ENCODE data around the gene SPIN2B. TPM values are rescaled to one million over a fixed set of nuclear protein-coding genes. Genes with fewer than 3 reads are reported as not detected.
"Not testable (repeated sequence)": the region's sequence is repeated elsewhere in the genome, so short reads cannot be mapped to it uniquely, and the experiment has no call there.

The SPIN2B gene
- 16.2 and 22.1 TPM in 2 replicates for total RNA-seq (2014; rRNA removed; shearing (Covaris generic))

DNA sequence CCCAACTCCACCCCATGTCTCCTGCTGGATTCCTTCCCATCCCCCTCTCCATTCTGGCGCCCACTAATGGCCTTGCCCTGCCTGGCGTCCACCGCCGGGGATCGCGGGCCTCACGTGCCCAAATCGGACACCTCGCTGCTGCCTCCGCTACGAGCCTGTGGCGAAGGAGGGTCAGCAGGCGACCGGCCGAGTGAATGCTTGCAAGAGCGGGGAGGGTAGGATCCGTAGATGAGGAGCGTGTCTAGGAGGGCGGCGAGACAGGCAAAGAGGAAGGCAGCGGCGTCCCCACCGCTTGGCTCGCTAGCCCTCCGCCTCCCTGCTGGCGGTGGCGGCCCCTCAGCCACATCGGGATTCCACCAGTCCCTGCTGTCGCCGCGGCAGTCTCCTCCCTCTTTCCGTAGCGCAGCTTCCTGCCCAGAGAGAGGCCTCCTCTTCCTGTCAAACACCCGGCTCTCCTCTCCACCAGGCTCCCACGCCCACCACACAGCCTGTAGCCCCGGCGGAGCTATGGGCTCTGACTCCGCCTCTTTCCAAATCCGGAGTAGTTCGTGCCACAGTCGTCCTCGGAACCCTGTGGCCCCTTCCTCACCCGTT lies at the start of gene SPIN2B:
Gene SPIN2B (minus strand): TSS at position 387 of the 594 bp plus-strand sequence.
- DNase-seq (ENCODE audit: low spot score) = peak; percentile 84

DNA sequence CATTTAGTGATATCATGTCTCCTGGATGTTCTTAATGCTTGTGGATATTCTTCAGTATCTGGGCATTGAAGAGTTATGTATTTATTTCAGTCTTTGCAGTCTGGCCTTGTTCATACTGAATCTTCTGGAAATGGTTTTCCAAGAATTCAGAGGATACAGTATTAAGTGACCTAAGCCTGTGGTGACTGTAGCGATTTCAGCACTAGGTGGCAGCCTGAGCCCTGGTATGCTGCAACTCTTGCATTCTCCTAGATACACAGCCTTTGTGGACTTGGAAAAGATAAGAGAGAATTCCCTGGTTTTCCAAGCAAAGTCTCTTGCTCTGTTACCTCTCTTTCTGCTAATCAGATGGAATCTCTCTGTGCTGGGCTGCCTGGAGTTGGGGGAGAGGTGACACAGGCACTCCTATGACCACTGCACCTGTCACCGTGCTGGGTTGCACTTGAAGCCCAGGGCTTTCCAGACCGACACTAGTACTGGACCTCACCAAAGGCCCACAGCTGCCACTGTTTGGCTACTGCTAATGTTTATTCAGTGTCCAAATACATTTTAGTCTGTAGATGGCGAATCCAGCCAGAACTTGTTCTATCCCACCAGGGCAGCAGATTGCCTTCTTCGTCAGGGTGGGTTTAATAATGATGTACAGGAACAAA lies 35.2 kb upstream of the SPIN2B start:
- DNase-seq (ENCODE audit: low spot score) = peak; percentile 12

GRCh38 chrX:57155171-57155570 lies 33.8 kb upstream of the SPIN2B start:
- no peak for DNase-seq (ENCODE audit: low spot score)

- not testable (repeated sequence) for DNase-seq (ENCODE audit: low spot score)
Measured at GRCh38 chrX:57152222-57152621, 30.9 kb upstream of the SPIN2B start.

GRCh38 chrX:57138674-57139073 lies 17.3 kb upstream of the SPIN2B start:
- no peak for DNase-seq (ENCODE audit: low spot score)

DNA sequence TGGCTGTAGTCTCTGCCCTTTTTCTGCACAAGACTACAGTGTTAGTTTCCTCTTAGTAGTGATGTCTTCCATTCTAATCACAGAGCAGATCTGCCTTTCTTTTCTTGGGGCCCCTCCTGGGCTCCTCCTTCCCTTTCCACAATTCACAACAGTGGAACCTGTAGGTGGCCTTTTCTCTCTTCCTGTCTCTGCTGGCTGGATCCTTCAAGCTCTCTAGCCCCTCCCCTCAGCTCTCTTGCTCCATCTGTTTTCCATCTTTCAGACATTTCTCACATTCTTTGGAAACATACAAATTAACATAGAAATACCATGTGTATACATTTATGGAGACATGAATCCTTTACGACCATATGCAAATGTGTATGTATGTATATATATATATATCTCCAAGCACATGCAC lies 16.2 kb upstream of the SPIN2B start:
- no peak for DNase-seq (ENCODE audit: low spot score)

DNA sequence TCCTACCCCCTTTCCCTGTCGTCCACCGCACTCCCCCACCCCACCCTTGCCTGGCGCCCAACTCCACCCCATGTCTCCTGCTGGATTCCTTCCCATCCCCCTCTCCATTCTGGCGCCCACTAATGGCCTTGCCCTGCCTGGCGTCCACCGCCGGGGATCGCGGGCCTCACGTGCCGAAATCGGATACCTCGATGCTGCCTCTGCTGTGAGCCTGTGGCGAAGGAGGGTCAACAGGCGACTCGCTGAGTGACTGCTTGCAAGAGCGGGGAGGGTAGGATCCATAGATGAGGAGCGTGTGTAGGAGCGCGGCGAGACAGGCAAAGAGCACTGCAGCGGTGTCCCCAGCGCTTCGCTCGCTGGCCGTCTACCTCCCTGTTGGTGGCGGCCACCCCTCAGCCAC lies 15.7 kb upstream of the SPIN2B start, which contains the start of gene SPIN2A:
Gene SPIN2A (minus strand): TSS at position 325 of the 400 bp plus-strand sequence. CDS start 800 bp downstream, outside the sequence.
- DNase-seq (ENCODE audit: low spot score) = not testable (repeated sequence)

GRCh38 chrX:57136589-57136988 lies 15.2 kb upstream of the SPIN2B start:
- DNase-seq (ENCODE audit: low spot score) = not testable (repeated sequence)

DNA sequence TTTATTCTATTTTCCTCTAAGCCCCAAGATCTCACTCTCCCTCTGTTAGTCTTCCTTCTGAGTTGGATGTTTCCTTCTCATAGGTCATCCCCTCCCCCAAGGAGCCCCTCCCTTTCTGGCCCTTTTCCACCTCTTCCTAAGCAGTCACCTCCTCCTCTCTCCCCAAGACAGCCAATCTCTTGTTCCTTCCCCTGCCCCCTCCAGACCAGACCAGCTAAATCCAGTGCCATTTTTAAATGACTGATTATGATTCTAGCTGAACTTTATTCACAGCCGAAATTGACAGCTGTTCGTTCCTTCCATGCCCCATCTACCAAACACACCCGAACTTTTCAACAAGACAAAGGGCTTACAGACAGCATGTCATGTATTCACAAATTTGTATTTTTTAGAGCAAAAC lies 13.9 kb upstream of the SPIN2B start:
- no peak for DNase-seq (ENCODE audit: low spot score)

- DNase-seq (ENCODE audit: low spot score) = no peak
Measured at GRCh38 chrX:57134702-57135101, 13.4 kb upstream of the SPIN2B start.

DNA sequence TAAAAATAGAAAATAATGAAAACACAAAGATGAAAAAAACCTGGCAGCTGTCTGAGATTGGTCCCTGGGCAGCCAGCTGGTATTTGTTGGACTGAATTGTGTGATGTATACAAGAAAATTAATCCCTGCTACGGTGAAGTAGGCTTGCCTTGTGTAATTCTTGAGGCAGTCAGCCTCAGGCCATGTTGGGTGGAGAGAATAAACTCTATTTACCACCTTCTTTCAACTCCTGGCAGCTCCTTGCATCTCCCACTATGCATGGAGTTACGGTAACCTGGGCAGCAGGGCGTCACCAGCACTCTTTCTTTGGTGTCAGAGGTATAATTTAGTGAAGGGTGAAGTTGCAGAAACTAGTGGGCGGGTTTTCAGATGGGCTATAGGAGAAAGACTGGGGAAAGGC lies 12.4 kb upstream of the SPIN2B start:
- DNase-seq (ENCODE audit: low spot score) = no peak

DNA sequence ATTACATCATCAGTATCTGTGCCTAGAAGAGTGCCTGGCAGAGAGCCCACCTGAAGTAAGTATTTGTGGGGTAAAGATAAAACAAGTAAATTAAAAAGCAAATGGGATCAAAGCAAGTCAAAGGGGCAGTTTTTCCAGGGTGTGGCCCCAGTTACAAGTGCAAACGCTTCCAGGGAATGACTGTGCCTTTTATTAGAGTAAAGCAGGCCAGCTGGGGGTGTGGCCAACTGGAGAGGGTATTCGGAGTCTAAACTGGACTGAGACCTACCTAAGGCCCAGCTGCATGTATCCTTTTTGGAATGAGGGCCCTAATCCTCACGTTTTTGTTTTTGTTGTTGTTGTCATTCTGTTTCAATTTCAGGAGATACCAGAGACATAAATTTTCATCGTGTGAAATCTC lies 11.9 kb upstream of the SPIN2B start:
- not testable (repeated sequence) for DNase-seq (ENCODE audit: low spot score)

GRCh38 chrX:57132046-57132445 lies 10.7 kb upstream of the SPIN2B start:
- no peak for DNase-seq (ENCODE audit: low spot score)

- DNase-seq (ENCODE audit: low spot score) = no peak
Measured at GRCh38 chrX:57121816-57122215, 468 bp upstream of the SPIN2B start.

DNA sequence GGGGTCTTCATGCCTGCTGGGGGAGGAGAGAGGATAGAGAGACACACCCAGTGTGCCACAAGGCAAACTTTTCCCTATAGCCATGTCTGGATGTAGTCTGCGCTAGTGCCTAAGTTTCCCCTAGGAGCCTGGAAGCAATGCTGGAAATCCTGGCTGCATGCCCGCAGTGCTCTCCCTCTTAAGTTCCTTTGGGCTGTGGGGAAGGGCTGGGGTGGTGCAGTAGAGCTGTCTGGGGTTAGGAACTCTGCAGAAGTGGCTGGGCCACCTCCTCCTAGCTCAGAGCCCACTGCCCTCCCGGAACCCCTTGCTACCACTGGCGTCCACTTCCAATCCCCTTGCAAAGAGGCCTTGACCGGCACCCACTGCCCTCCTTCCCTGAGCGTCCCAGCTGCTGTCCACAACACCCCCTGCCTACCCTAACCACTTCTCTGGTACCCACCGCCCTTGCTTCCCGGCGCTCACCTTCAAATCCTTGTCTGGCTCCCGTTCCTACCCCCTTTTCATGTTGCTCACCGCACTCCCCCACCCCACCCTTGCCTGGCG lies 658 bp downstream of the SPIN2B start:
- not testable (repeated sequence) for DNase-seq (ENCODE audit: low spot score)

GRCh38 chrX:57119416-57119815 lies 1.9 kb downstream of the SPIN2B start:
- DNase-seq (ENCODE audit: low spot score) = no peak

DNA sequence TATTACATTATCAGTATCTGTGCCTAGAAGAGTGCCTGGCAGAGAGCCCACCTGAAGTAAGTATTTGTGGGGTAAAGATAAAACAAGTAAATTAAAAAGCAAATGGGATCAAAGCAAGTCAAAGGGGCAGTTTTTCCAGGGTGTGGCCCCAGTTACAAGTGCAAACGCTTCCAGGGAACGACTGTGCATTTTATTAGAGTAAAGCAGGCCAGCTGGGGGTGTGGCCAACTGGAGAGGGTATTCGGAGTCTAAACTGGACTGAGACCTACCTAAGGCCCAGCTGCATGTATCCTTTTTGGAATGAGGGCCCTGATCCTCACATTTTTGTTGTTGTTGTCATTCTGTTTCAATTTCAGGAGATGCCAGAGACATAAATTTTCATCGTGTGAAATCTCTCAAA lies 3.8 kb downstream of the SPIN2B start:
- DNase-seq (ENCODE audit: low spot score) = not testable (repeated sequence)

DNA sequence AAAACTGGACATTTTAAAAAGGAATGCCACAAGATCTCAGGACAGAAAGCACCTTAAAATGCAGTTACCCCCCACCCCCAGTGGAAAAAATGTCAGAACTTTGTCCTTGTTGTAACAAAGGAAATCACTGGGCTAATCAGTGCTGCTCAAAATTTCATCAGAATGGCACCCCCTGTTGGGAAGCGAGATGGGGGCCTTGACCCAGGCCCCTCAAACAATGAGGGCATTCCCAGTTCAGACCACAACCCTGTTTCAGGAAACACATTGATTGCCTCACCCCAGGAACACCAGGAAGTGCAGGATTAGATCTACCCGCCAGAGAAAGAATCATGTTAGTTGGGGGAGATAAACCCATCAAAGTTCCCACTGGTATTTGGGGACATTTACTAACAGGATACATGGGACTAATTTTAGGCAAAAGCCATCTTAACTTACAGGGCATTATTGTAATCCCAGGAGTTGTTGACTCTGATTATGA lies 16.4 kb downstream of the SPIN2B start:
- no peak for DNase-seq (ENCODE audit: low spot score)

DNA sequence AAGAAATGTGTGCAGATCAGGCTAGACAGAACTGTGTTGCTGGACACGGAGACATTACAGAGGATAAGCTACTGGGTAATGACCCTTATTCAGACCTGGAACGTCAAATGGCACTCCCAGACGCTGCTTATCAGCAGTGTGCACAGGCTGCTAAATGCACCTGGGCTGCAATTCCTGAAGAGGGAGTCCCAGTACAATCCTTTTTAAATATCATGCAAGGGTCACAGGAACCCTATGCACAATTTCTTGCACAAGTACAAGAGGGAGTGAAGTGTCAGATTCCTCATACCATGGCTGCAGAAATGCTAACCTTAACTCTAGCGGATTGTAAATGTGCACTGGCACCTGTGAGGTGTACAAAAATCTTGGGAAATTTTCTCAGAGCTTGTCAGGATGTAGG lies 16.9 kb downstream of the SPIN2B start:
- DNase-seq (ENCODE audit: low spot score) = no peak

GRCh38 chrX:57103489-57103888 lies 17.9 kb downstream of the SPIN2B start:
- DNase-seq (ENCODE audit: low spot score) = no peak

DNA sequence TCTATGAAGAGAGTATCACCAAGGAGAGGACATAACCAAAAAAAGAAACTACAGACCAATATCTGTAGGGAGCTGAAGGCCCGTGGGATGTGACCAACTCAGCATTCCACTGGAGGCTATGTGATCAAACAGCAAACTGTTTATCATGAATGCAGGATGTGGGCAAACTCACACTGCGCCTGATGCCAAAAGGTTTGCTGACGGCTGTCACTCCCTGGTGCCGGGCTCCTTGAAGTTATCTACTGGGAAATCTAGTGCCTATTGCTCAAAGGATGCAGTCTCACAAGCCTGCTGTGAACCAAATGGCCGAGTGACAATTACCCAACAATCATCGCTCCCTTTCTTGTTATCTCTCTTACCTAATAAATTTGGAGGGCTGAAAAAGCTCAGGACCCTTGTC lies 18.4 kb downstream of the SPIN2B start:
- not testable (repeated sequence) for DNase-seq (ENCODE audit: low spot score)

GRCh38 chrX:57083143-57083542 lies 38.2 kb downstream of the SPIN2B start:
- DNase-seq (ENCODE audit: low spot score) = no peak

GRCh38 chrX:57074458-57074857 lies 46.9 kb downstream of the SPIN2B start:
- no peak for DNase-seq (ENCODE audit: low spot score)
